Activated CD4-positive, alpha-beta T cell treated with anti-CD3 and anti-CD28 coated beads, Interleukin-2, amount 10 ng/mL, durations not matched to agents 7 days and 5 days (primary cell): ENCODE data around the gene CTNNBL1. TPM values are rescaled to one million over a fixed set of nuclear protein-coding genes. Genes with fewer than 3 reads are reported as not detected.
A peak's percentile ranks its signal among the peaks of the same experiment; 100 is the strongest.

Experiments
- CTCF ChIA-PET: fragments of 350-600 bp; sonication (Branson Sonifier 250); formaldehyde crosslinking; loops from one replicate; lab custom pipeline; 2021; ENCODE audit warnings: antibody characterized with exemption; lab: Charles Lee
- POLR2A ChIA-PET: fragments of 350-600 bp; sonication (Branson Sonifier 250); formaldehyde crosslinking; loops from one replicate; lab custom pipeline; 2021; ENCODE audit warnings: antibody characterized with exemption; lab: Charles Lee
- DNase-seq: peaks from one replicate; pipeline ENCODE4 v3.0.0-alpha.2; 2020
- H3K27ac Mint-ChIP-seq: one replicate; pipeline ENCODE4 v1.8.0; 2021; ENCODE audit warnings: mild to moderate bottlenecking, moderate library complexity, mixed read lengths
- H3K27me3 Mint-ChIP-seq: one replicate; pipeline ENCODE4 v1.8.0; 2021; ENCODE audit warnings: mixed read lengths
- H3K36me3 Mint-ChIP-seq: one replicate; pipeline ENCODE4 v1.8.0; 2021; ENCODE audit warnings: low read depth, mixed read lengths
- H3K4me1 Mint-ChIP-seq: one replicate; pipeline ENCODE4 v1.8.0; 2021; ENCODE audit warnings: mixed read lengths
- H3K4me3 Mint-ChIP-seq: one replicate; pipeline ENCODE4 v1.8.0; 2021; ENCODE audit warnings: mild to moderate bottlenecking, moderate library complexity, mixed read lengths
- H3K9me3 Mint-ChIP-seq: one replicate; pipeline ENCODE4 v1.8.0; 2021; ENCODE audit warnings: mixed read lengths
- total RNA-seq, 2 experiments: library from RNA; stranded (reverse); gene quantifications; one replicate each; pipeline ENCODE4 v1.2.3, GENCODE V29; 2021

CTNNBL1 gene
- total RNA-seq, 2 experiments from 2014 or later: 75.1 to 81.8 TPM

GRCh38 chr20:37907677-37908401, 214.0 kb downstream of the CTNNBL1 start:
- ChIA-PET CTCF (no interaction called here), POLR2A (no interaction called here)
- Mint-ChIP-seq H3K9me3 (no peaks in the 10 kb centered on the region), H3K4me1 (peaks cover 5% of the 10 kb centered on the region), H3K4me3 (no peak overlapping the region), H3K36me3 (no peaks in the 10 kb centered on the region), H3K27ac (no peak overlapping the region), H3K27me3 (peaks cover 26% of the 10 kb centered on the region)
- no peak for DNase-seq

GRCh38 chr20:37911261-37911660, 217.4 kb downstream of the CTNNBL1 start:
- Mint-ChIP-seq H3K27me3 (peaks cover 14% of the 10 kb centered on the region), H3K9me3 (no peaks in the 10 kb centered on the region), H3K36me3 (no peaks in the 10 kb centered on the region), H3K4me3 (no peak overlapping the region), H3K27ac (no peak overlapping the region), H3K4me1 (peaks cover 9% of the 10 kb centered on the region)
- CTCF ChIA-PET: no interaction called here
- DNase-seq: no peak
- POLR2A ChIA-PET: no interaction called here

- ChIA-PET CTCF (no interaction called here), POLR2A (no interaction called here)
- no peak overlapping the region for H3K27ac Mint-ChIP-seq
- H3K36me3 Mint-ChIP-seq: no peaks in the 10 kb centered on the region
- peaks cover 9% of the 10 kb centered on the region for H3K4me1 Mint-ChIP-seq
- H3K9me3 Mint-ChIP-seq: no peaks in the 10 kb centered on the region
- H3K27me3 Mint-ChIP-seq: peaks cover 12% of the 10 kb centered on the region
- no peak overlapping the region for H3K4me3 Mint-ChIP-seq
- DNase-seq: no peak
Measured at GRCh38 chr20:37911838-37912281, 218.0 kb downstream of the CTNNBL1 start.

DNA sequence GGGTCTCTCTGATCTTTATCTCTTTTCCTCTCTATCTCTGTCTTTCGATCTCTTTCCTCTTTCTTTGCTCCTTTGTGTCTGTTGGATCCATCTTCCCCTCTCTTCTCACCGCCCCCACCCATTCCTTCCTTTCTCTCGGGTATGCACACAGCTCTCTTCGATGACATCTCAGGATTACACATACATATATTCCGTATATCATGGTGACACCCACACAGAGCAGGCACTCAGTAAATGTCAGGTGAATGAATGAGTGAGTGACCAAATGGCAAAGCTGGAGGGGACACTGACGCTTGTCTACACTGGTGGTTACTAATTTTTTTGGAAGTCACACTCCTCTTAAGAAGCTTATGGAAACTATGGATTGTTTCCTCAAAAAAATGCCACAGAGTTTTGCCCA, 219.0 kb downstream of the CTNNBL1 start:
- ChIA-PET CTCF (no interaction called here), POLR2A (no interaction called here)
- no peaks in the 10 kb centered on the region for H3K9me3 Mint-ChIP-seq
- H3K4me3 Mint-ChIP-seq: no peak overlapping the region
- peaks cover 14% of the 10 kb centered on the region for H3K27me3 Mint-ChIP-seq
- H3K36me3 Mint-ChIP-seq: no peaks in the 10 kb centered on the region
- H3K27ac Mint-ChIP-seq: no peak overlapping the region
- H3K4me1 Mint-ChIP-seq: peaks cover 11% of the 10 kb centered on the region
- no peak for DNase-seq

DNA sequence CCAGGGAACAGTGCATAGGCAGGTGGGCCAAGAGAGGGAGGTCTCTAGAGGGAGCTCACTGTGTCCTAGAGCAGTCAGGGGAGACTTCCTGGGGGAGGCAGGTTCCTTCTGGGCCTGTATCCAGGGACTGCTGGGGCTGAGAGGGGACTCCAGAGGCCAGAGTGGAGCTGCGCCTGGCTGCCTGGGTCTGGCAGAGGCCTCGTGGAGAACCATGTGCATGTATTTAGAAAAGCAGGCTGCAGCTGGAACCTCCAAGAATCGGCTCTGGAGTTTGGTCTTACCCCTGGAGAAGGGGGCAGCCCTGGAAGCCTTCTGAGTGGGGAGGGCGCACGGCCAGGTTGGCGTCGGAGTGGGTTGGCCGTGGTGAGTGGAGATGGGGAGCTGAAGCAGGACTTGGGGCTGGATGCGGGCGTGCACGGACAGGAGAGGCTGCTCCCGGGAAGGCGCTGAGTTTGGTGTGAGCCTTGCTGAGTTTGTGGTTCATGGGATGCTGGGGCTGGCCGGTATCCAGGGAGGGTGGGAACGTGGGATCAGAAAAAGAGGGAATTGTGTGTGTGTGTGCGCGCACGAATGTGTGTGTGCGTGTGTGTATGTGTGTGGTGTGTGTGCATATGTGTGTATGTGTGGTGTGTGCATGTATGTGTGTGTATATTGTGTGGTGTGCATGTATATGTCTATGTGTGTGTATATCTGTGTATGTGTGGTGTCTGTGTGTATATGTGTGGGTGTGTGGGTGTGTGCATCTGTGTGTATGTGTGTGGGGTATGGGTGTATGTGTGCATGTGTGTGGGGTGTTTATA, 219.9 kb downstream of the CTNNBL1 start:
- peaks cover 11% of the 10 kb centered on the region for H3K4me1 Mint-ChIP-seq
- ChIA-PET CTCF (no interaction called here), POLR2A (interaction anchor here (0.5 kb wide), 1 partner anchor 1819 kb away, joined by 6 read pairs; no protein-coding TSS in a partner anchor)
- H3K9me3 Mint-ChIP-seq: no peaks in the 10 kb centered on the region
- no peak for DNase-seq
- no peaks in the 10 kb centered on the region for H3K36me3 Mint-ChIP-seq
- H3K27ac Mint-ChIP-seq: no peak overlapping the region
- peaks cover 17% of the 10 kb centered on the region for H3K27me3 Mint-ChIP-seq
- no peak overlapping the region for H3K4me3 Mint-ChIP-seq

- H3K27ac Mint-ChIP-seq: no peak overlapping the region
- H3K4me3 Mint-ChIP-seq: no peak overlapping the region
- peaks cover 14% of the 10 kb centered on the region for H3K27me3 Mint-ChIP-seq
Measured at GRCh38 chr20:37914367-37914671, 220.5 kb downstream of the CTNNBL1 start.

GRCh38 chr20:37914672-37915433, 221.0 kb downstream of the CTNNBL1 start:
- peak; percentile 34 for DNase-seq
- no peak overlapping the region for H3K4me3 Mint-ChIP-seq
- peaks cover 14% of the 10 kb centered on the region for H3K27me3 Mint-ChIP-seq
- POLR2A ChIA-PET: no interaction called here
- CTCF ChIA-PET: interaction anchor here (0.6 to 0.8 kb wide), 2 partner anchors 9 to 577 kb away, joined by 3 to 5 read pairs; no protein-coding TSS in a partner anchor
- no peaks in the 10 kb centered on the region for H3K36me3 Mint-ChIP-seq
- H3K27ac Mint-ChIP-seq: peak overlapping the region; percentile 75
- H3K9me3 Mint-ChIP-seq: no peaks in the 10 kb centered on the region
- peaks cover 11% of the 10 kb centered on the region for H3K4me1 Mint-ChIP-seq

More at GRCh38 chr20:37914367-37914671, 220.5 kb downstream of the CTNNBL1 start:
- POLR2A ChIA-PET: no interaction called here
- no peaks in the 10 kb centered on the region for H3K36me3 Mint-ChIP-seq
- peaks cover 11% of the 10 kb centered on the region for H3K4me1 Mint-ChIP-seq
- CTCF ChIA-PET: no interaction called here
- DNase-seq: no peak
- H3K9me3 Mint-ChIP-seq: no peaks in the 10 kb centered on the region

DNA sequence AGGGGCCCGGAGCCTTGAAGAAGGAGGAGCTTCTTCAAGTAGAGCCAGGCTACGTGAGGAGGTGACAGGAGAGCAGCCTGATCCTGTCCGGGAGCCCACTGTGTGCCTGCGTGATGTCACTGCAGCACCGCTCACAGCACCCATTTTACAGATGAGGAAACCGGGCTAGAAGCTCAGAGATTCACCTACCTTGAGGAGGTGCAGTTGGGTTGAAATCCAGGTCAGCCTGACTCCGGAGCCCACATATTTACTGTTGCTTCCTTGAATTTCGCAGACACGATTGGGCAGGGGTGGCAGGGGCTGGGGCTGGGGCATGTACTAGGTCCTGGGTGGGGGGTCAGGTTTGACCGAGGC, 221.6 kb downstream of the CTNNBL1 start:
- Mint-ChIP-seq H3K27ac (no peak overlapping the region), H3K27me3 (peaks cover 14% of the 10 kb centered on the region), H3K9me3 (no peaks in the 10 kb centered on the region), H3K4me3 (no peak overlapping the region), H3K4me1 (peaks cover 11% of the 10 kb centered on the region), H3K36me3 (no peaks in the 10 kb centered on the region)
- no peak for DNase-seq
- POLR2A ChIA-PET: no interaction called here
- CTCF ChIA-PET: interaction anchor here (0.6 to 0.8 kb wide), 2 partner anchors 9 to 577 kb away, joined by 3 to 5 read pairs; no protein-coding TSS in a partner anchor

GRCh38 chr20:37915800-37916570, 222.2 kb downstream of the CTNNBL1 start:
- H3K36me3 Mint-ChIP-seq: no peaks in the 10 kb centered on the region
- H3K27ac Mint-ChIP-seq: no peak overlapping the region
- H3K27me3 Mint-ChIP-seq: peaks cover 14% of the 10 kb centered on the region
- no peak overlapping the region for H3K4me3 Mint-ChIP-seq
- POLR2A ChIA-PET: no interaction called here
- CTCF ChIA-PET: no interaction called here
- DNase-seq: no peak
- H3K4me1 Mint-ChIP-seq: peaks cover 14% of the 10 kb centered on the region
- no peaks in the 10 kb centered on the region for H3K9me3 Mint-ChIP-seq

DNA sequence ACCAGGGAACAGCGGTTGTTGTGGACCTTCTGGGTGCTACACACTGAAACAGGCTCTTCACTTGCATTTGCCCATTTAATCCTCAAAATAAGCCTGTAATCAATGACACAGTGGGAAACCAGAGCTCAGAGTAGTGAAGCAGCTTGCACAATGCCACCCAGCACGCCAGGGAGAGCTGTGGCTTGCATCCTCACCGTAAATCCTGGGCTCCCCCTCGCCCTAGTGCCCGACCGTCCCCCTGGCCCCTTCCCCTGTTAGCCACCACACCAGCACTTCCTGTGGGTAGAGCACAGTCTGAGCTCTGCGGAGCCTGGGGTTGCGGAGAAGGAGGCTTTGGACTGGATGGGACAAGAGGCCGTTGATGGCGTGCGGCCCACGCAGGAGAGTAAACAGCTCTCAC, 223.6 kb downstream of the CTNNBL1 start:
- Mint-ChIP-seq H3K36me3 (no peaks in the 10 kb centered on the region), H3K4me1 (peaks cover 21% of the 10 kb centered on the region), H3K27ac (no peak overlapping the region), H3K27me3 (peaks cover 14% of the 10 kb centered on the region), H3K9me3 (no peaks in the 10 kb centered on the region), H3K4me3 (no peak overlapping the region)
- DNase-seq: no peak
- CTCF ChIA-PET: interaction anchor here (0.7 kb wide), 1 partner anchor 1986 kb away, joined by 4 read pairs; no protein-coding TSS in a partner anchor
- POLR2A ChIA-PET: no interaction called here

DNA sequence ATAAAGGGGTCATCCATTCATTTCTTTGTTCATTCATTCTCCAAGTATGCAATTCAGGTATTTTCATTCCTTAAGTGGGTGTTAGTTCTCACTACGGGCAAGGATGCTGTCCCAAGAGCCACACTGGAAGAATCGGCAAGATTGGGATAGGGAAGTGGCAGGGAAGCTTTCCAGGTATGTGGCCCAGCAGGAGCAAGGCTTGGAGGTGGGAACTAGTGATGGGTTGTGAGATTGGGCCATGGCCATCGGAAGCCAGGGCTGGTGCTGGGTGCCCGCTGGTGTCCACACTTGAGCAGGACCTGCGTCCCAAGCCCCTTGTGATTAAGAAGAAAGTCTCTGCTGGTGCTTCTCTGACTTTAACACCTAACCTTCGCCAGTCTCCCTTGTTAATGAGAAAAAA, 224.2 kb downstream of the CTNNBL1 start:
- peaks cover 12% of the 10 kb centered on the region for H3K27me3 Mint-ChIP-seq
- no peak for DNase-seq
- H3K4me3 Mint-ChIP-seq: no peak overlapping the region
- POLR2A ChIA-PET: no interaction called here
- CTCF ChIA-PET: interaction anchor here (0.9 kb wide), 1 partner anchor 65 kb away, joined by 3 read pairs; no protein-coding TSS in a partner anchor
- no peak overlapping the region for H3K27ac Mint-ChIP-seq
- peaks cover 21% of the 10 kb centered on the region for H3K4me1 Mint-ChIP-seq
- no peaks in the 10 kb centered on the region for H3K36me3 Mint-ChIP-seq
- H3K9me3 Mint-ChIP-seq: no peaks in the 10 kb centered on the region

- no peak overlapping the region for H3K27ac Mint-ChIP-seq
- H3K27me3 Mint-ChIP-seq: peaks cover 9% of the 10 kb centered on the region
- no peaks in the 10 kb centered on the region for H3K36me3 Mint-ChIP-seq
- ChIA-PET POLR2A (no interaction called here), CTCF (interaction anchor here (0.6 kb wide), 1 partner anchor 10 kb away, joined by 3 read pairs; no protein-coding TSS in a partner anchor)
- no peaks in the 10 kb centered on the region for H3K9me3 Mint-ChIP-seq
- H3K4me1 Mint-ChIP-seq: peaks cover 16% of the 10 kb centered on the region
- no peak for DNase-seq
- H3K4me3 Mint-ChIP-seq: no peak overlapping the region
Measured at GRCh38 chr20:37919389-37920040, 225.7 kb downstream of the CTNNBL1 start.
